ENCODE measurements around the gene KLF17.

KLF17 gene

GRCh38 chr1:44151332-44151731, 32.7 kb downstream of the KLF17 start:
- Mint-ChIP-seq H3K36me3 (ENCODE audit: low read depth) (no peaks in the 10 kb centered on the region), H3K27ac (no peak overlapping the region), H3K4me3 (no peak overlapping the region), H3K9me3 (peaks cover 10% of the 10 kb centered on the region), H3K27me3 (ENCODE audit: low read depth) (peaks cover 13% of the 10 kb centered on the region), H3K4me1 (no peaks in the 10 kb centered on the region)
- TF ChIP-seq CTCF (IDR thresholded peaks at IDR 0.05; ENCODE audit: unreplicated experiment in 3 of 3), result no peak

GRCh38 chr1:44151808-44152207, 33.2 kb downstream of the KLF17 start:
- Mint-ChIP-seq H3K27me3 (ENCODE audit: low read depth) (peaks cover 13% of the 10 kb centered on the region), H3K4me3 (no peak overlapping the region), H3K4me1 (no peaks in the 10 kb centered on the region), H3K9me3 (peaks cover 7% of the 10 kb centered on the region), H3K36me3 (ENCODE audit: low read depth) (no peaks in the 10 kb centered on the region), H3K27ac (no peak overlapping the region)
- no peak for TF ChIP-seq CTCF (IDR thresholded peaks at IDR 0.05; ENCODE audit: unreplicated experiment in 3 of 3)

- Mint-ChIP-seq H3K4me1 (no peaks in the 10 kb centered on the region), H3K36me3 (ENCODE audit: low read depth) (no peaks in the 10 kb centered on the region), H3K27me3 (ENCODE audit: low read depth) (peaks cover 13% of the 10 kb centered on the region), H3K9me3 (peaks cover 5% of the 10 kb centered on the region), H3K27ac (no peak overlapping the region), H3K4me3 (no peak overlapping the region)
- no peak for TF ChIP-seq CTCF (IDR thresholded peaks at IDR 0.05; ENCODE audit: unreplicated experiment in 3 of 3)
These were observed 34.1 kb downstream of the KLF17 start for GRCh38 chr1:44152692-44153091.

- no peaks in the 10 kb centered on the region for H3K9me3 Mint-ChIP-seq
- H3K4me3 Mint-ChIP-seq, result no peak overlapping the region
- no peak for TF ChIP-seq CTCF (IDR thresholded peaks at IDR 0.05; ENCODE audit: unreplicated experiment in 3 of 3)
- H3K27me3 Mint-ChIP-seq (ENCODE audit: low read depth), result peaks cover 13% of the 10 kb centered on the region
- no peaks in the 10 kb centered on the region for H3K4me1 Mint-ChIP-seq
- no peaks in the 10 kb centered on the region for H3K36me3 Mint-ChIP-seq (ENCODE audit: low read depth)
- no peak overlapping the region for H3K27ac Mint-ChIP-seq
These were observed 35.4 kb downstream of the KLF17 start for GRCh38 chr1:44154049-44154448.

- Mint-ChIP-seq H3K9me3 (peaks cover 6% of the 10 kb centered on the region), H3K4me1 (no peaks in the 10 kb centered on the region), H3K36me3 (ENCODE audit: low read depth) (no peaks in the 10 kb centered on the region), H3K4me3 (no peak overlapping the region), H3K27me3 (ENCODE audit: low read depth) (no peaks in the 10 kb centered on the region), H3K27ac (no peak overlapping the region)
- TF ChIP-seq CTCF (IDR thresholded peaks at IDR 0.05; ENCODE audit: unreplicated experiment in 3 of 3), result no peak
These were observed 39.3 kb downstream of the KLF17 start for GRCh38 chr1:44157903-44158302.

- H3K27me3 Mint-ChIP-seq (ENCODE audit: low read depth), result peaks cover 4% of the 10 kb centered on the region
- no peak overlapping the region for H3K27ac Mint-ChIP-seq
- TF ChIP-seq CTCF (IDR thresholded peaks at IDR 0.05; ENCODE audit: unreplicated experiment in 3 of 3), result no peak
- H3K4me1 Mint-ChIP-seq, result no peaks in the 10 kb centered on the region
- no peaks in the 10 kb centered on the region for H3K36me3 Mint-ChIP-seq (ENCODE audit: low read depth)
- no peak overlapping the region for H3K4me3 Mint-ChIP-seq
- H3K9me3 Mint-ChIP-seq, result peaks cover 6% of the 10 kb centered on the region
These were observed 40.2 kb downstream of the KLF17 start for GRCh38 chr1:44158871-44159270.

All from nephron (organoid).